LoVo (cell line): ENCODE results near the gene CCL17.
"Not testable (repeated sequence)": the region's sequence is repeated elsewhere in the genome, so short reads cannot be mapped to it uniquely, and the experiment has no call there.

Experiments
- DNase-seq: peaks from one replicate; pipeline ENCODE4 v3.0.0-alpha.2; 2016; ENCODE audit warnings: low spot score

Gene CCL17

GRCh38 chr16:57403965-57404817, at the start of gene CCL17:
Gene CCL17, plus strand, starts transcription at chr16:57404767. Its CDS starts 9,166 bp downstream, at chr16:57413933.
- DNase-seq, result no peak

DNA sequence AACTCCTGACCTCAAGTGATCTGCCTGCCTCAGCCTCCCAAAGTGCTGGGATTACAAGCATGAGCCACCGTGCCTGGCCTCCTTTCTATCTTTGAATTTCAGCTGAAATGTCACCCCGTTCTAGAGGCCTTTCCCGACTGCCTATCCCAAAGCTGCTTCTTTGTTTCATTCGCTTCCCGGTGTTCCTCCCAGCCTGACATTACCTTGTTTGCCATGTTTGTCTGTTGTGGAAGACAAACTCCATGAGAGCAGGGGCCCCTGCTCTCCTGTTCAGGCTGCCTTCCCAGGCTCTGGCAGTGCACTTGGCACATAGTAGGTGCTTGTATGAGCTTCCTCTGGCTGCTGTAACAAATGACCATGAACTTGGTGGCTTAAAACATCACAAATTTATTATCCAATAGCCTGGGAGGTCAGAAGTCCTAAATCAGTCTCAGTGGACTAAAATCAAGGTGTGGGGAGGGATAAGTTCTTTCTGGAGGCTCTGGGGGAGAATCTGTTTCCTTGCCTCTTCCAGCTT, 48.6 kb upstream of the CCL17 start:
- DNase-seq, result no peak

DNA sequence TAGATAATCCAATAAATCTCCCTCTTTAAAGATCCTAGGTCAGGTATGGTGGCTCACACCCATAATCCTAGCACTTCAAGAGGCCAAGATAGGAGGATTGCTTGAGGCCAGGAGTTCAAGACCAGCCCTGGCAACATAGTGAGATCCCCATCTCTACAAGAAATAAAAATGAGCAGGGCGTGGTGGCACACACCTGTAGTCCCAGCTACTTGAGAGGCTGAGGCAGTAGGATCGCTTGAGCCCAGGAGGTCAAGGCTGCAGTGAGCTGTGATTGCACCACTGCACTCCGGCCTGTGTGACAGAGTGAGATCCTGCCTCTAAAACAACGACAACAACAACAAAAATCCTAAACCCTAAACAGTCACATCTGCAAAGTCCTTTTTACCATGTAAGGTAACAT, 48.0 kb upstream of the CCL17 start:
- DNase-seq, result no peak

DNA sequence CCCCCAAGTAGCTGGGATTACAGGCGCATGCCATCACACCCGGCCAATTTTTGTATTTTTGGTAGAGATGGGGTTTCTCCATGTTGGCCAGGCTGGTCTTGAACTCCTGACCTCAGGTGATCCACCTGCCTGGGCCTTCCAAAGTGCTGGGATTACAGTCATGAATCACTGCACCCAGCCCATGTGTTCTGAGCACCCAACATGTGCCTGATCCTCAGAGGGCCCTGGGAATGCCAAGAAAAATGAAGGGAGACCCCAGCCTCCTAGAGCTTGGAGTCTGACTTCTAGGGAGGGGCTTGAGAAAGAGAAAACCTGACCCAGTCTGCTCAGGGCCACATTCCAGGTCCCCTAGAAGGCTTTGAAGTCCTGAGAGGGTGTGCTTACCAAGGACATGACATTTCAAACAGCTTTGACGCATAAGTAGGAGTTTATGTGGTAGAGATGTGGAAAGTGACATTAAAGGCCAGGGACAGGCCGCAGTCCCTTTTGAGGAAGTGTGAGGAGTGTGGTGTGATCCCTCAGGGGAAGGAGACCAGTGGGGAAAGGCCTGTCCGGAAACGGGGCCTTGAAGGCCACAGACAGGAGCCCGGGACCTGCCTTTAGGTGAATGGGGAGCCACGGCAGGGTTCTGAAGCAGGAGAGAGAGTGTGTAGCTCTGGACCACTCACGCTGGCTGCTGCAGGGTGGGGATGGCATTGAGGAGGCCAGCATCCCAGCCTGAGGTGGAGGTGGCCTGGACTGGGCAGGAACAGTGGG, 47.1 kb upstream of the CCL17 start:
- DNase-seq, result no peak

DNA sequence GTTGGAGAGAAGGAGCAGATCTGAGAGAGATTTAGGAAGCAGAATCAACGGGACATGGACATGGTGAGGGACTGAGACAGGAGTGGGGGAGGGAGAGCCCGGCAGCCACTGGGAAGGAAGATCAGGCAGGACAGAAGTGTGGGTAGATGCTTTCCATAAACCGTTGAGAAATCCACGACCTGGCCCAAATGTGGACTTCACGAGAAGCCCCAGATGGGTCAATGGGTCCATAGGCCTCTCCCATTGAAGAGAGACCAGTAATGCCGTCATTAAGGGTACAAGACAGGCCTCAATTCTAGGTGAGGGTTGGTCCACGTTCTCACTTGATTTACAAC, 46.5 kb upstream of the CCL17 start:
- no peak for DNase-seq

GRCh38 chr16:57358527-57359095, 46.0 kb upstream of the CCL17 start, which contains the start of gene CCL22:
Gene CCL22, plus strand, starts transcription at chr16:57358783. Its CDS starts 34 bp downstream, at chr16:57358817.
- DNase-seq, result no peak

- no peak for DNase-seq
Measured at GRCh38 chr16:57360321-57360935, 44.1 kb upstream of the CCL17 start.

GRCh38 chr16:57361404-57361803, 43.2 kb upstream of the CCL17 start:
- no peak for DNase-seq

DNA sequence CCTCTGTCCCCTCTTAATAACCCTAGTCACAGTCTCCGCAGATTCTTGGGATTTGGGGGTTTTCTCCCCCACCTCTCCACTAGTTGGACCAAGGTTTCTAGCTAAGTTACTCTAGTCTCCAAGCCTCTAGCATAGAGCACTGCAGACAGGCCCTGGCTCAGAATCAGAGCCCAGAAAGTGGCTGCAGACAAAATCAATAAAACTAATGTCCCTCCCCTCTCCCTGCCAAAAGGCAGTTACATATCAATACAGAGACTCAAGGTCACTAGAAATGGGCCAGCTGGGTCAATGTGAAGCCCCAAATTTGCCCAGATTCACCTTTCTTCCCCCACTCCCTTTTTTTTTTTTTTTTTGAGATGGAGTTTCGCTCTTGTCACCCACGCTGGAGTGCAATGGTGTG, 40.4 kb upstream of the CCL17 start:
- DNase-seq, result no peak

DNA sequence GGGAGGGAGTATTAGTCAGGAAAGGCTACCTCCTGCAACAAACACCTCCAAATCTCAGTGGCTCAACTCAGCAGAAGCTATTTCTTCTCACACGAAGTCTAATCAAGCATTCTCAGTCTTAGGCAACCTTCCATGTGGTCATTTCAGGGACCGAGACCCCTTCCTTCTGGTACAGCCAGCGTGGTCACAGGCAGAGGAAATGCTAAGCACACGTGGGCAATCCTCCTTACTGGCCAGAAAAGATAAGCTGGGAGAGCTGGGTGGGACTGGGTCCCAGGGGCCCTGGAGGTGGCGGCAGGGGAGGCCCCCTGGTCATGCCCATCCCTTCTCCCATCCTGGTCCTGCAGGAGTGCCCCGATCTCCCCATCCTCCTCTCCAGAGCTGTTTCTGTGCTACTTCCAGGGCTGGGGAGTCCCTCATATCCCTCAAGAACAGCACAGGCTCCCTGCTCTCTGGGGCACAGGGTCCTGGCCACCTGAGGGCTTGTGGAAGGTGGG, 38.0 kb upstream of the CCL17 start:
- DNase-seq, result no peak

DNA sequence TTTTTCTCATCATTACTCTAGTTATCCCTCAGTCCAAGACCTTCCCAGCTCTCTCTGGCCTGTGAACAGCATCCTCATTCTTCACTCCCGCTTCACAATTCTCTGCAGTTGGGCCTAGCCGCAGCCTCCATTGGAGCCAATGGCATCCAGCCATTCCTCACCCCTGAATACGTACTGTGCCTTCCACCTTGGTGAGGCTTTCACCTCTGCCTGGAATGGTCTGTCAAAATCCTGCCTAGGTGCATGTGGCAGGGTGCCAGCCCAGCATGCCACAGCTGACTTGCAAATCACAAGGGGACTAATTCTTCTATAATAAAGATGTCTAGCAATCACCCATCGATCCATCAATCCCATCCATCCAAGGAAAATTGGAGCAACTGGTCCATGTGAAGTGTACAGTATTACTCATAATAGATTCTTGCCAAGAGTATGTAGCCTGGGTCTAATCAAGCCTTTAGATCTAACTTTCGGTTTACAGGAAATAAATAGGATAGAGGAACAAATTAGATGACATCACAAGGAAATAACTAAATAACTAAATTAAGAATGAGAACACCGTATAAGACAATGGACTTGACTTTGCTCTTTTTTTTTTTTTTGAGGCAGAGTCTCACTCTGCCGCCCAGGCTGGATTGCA, 37.3 kb upstream of the CCL17 start:
- no peak for DNase-seq

GRCh38 chr16:57371494-57372371, 32.8 kb upstream of the CCL17 start:
- DNase-seq, result no peak

GRCh38 chr16:57372372-57373116, 32.0 kb upstream of the CCL17 start, which contains the start of gene CX3CL1:
Gene CX3CL1, plus strand, starts transcription at chr16:57372490. Its CDS starts 79 bp downstream, at chr16:57372569.
- DNase-seq, result no peak

GRCh38 chr16:57373117-57373947, 31.2 kb upstream of the CCL17 start:
- no peak for DNase-seq

DNA sequence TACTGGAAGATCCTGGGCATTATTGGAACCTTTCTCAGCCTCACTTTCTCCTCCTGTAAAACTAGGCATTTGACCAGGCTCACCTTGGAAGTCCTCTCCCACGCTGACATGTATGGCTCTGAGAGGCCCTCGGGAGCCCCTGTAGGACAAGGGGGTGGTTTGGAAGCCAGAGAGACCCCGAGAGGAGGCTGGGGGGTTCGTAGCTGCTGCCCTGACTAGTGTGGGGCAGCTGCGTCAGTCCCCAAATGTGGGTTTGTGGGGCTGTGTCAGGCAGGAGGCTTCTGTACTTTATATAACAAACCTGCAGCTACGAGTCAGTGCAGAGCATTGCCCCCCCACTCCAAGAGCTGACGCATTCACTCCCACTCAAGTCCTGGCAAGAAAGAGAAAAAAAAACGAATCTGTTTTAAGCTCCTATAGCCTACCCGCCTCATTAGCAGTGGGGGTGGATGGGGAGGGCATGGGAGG, 30.5 kb upstream of the CCL17 start:
- DNase-seq, result no peak

- not testable (repeated sequence) for DNase-seq
Measured at GRCh38 chr16:57374925-57375465, 29.6 kb upstream of the CCL17 start.

DNA sequence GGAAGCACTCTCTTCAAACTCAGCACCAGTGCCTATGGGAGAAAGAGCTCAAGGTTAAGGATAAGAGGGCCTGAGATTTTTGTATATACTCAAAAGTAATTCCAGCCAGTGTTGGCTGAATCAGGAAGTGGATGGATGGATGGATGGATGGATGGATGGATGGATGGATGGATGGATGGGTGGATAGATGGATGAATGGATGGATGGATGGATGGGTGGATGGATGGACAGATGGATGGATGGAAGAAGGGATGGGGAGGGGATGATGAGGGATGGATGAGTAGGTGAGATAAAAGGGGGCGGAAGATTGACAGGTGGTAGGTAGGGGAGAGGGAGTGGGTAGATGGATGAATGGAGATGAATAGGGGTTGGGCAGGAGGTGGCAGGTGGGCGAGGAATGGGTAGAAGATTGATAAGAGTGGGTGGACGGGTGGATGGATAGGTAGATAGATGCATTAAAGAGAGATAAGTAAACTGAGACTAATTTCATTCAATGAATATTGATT, 28.2 kb upstream of the CCL17 start:
- no peak for DNase-seq
